MCF 10A (cell line): Measurements from ENCODE around the gene PDIA5. TPM values are rescaled to one million over a fixed set of nuclear protein-coding genes. Genes with fewer than 3 reads are reported as not detected.

ENCODE experiments used
- BruUV-seq: library from RNA; stranded (reverse); fragments of 400-500 nt; replicated peaks from 2 replicates; lab custom pipeline; 2021; lab: Mats Ljungman, UMichigan
- CTCF ChIA-PET: fragments of 300-600 bp; sonication (Branson Sonifier 250); formaldehyde crosslinking; extraction: SDS; loops from one replicate; lab custom pipeline; 2021; ENCODE audit warnings: antibody characterized with exemption, inconsistent platforms; lab: Yijun Ruan, JAX
- POLR2A ChIA-PET: fragments of 300-600, 350-650 bp; sonication (Branson Sonifier 250); formaldehyde crosslinking; extraction: SDS; loops from one replicate; lab custom pipeline; 2020; ENCODE audit warnings: antibody characterized with exemption, inconsistent platforms; lab: Yijun Ruan, JAX
- DNase-seq: peaks from one replicate; pipeline ENCODE4 v3.0.0-alpha.2; 2018; ENCODE audit not compliant: unreplicated experiment
- H3K27ac Mint-ChIP-seq: one replicate; pipeline ENCODE4 v1.8.0; 2022; ENCODE audit warnings: mild to moderate bottlenecking, low read depth, mixed read lengths; ENCODE audit not compliant: unreplicated experiment
- H3K27me3 Mint-ChIP-seq: one replicate; pipeline ENCODE4 v1.8.0; 2022; ENCODE audit warnings: mixed read lengths; ENCODE audit not compliant: insufficient read depth, unreplicated experiment
- H3K36me3 Mint-ChIP-seq: one replicate; pipeline ENCODE4 v1.8.0; 2022; ENCODE audit warnings: mild to moderate bottlenecking, moderate library complexity, mixed read lengths; ENCODE audit not compliant: insufficient read depth, unreplicated experiment
- H3K4me1 Mint-ChIP-seq: one replicate; pipeline ENCODE4 v1.8.0; 2022; ENCODE audit warnings: mixed read lengths; ENCODE audit not compliant: insufficient read depth, unreplicated experiment
- H3K4me3 Mint-ChIP-seq: one replicate; pipeline ENCODE4 v1.8.0; 2022; ENCODE audit warnings: mild to moderate bottlenecking, moderate library complexity, mixed read lengths; ENCODE audit not compliant: unreplicated experiment
- H3K9me3 Mint-ChIP-seq: one replicate; pipeline ENCODE4 v1.8.0; 2022; ENCODE audit warnings: mixed read lengths; ENCODE audit not compliant: unreplicated experiment
- CTCF ChIP-seq: fragments of 200-600 bp; IDR thresholded peaks from one replicate; pipeline ENCODE4 v1.8.0; 2022; ENCODE audit warnings: antibody characterized with exemption, mild to moderate bottlenecking; ENCODE audit not compliant: unreplicated experiment
- intact Hi-C: fragments of 100-400 bp; cut with micrococcal nuclease; formaldehyde crosslinking; loops from 2 replicates; pipeline ENCODE4 v1.14.1; 2022
- total RNA-seq: library from RNA; stranded (reverse); gene quantifications from 2 replicates; pipeline ENCODE4 v1.2.3, GENCODE V29; 2022

The PDIA5 gene
- total RNA-seq, 1 experiment from 2014 or later: 47.7 TPM

- Mint-ChIP-seq H3K36me3 (no peaks in the 10 kb centered on the region), H3K4me1 (peaks cover 19% of the 10 kb centered on the region), H3K27me3 (peaks cover 33% of the 10 kb centered on the region), H3K9me3 (no peaks in the 10 kb centered on the region), H3K4me3 (no peak overlapping the region), H3K27ac (no peak overlapping the region)
- intact Hi-C loops: loop anchor here (2.0 kb wide), 1 partner anchor 42 kb away; no protein-coding TSS in a partner anchor
- POLR2A ChIA-PET: interaction anchor here (0.7 to 1.6 kb wide), 3 partner anchors 10 to 30 kb away, joined by 3 to 6 read pairs (median 3); partner anchors contain the start of genes PDIA5 and SEMA5B
- DNase-seq: no peak
- no TSS peak for BruUV-seq
- CTCF ChIA-PET: interaction anchor here (1.0 kb wide), 1 partner anchor 178 kb away, joined by 7 read pairs; no protein-coding TSS in a partner anchor
- no peak for TF ChIP-seq CTCF
Measured at GRCh38 chr3:123037015-123037375, 29.8 kb upstream of the PDIA5 start.

- H3K9me3 Mint-ChIP-seq: no peaks in the 10 kb centered on the region
- no peaks in the 10 kb centered on the region for H3K36me3 Mint-ChIP-seq
- no TSS peak for BruUV-seq
- DNase-seq: no peak
- no peak for TF ChIP-seq CTCF
- peaks cover 41% of the 10 kb centered on the region for H3K27me3 Mint-ChIP-seq
- no peak overlapping the region for H3K4me3 Mint-ChIP-seq
- H3K27ac Mint-ChIP-seq: no peak overlapping the region
- peaks cover 19% of the 10 kb centered on the region for H3K4me1 Mint-ChIP-seq
- intact Hi-C loops: no loop called here
- ChIA-PET POLR2A (interaction anchor here (0.6 kb wide), 1 partner anchor 97 kb away, joined by 3 read pairs; no protein-coding TSS in a partner anchor), CTCF (interaction anchor here (0.5 to 1.5 kb wide), 2 partner anchors 69 to 96 kb away, joined by 3 to 4 read pairs; no protein-coding TSS in a partner anchor)
Measured at GRCh38 chr3:123038751-123039150, 28.1 kb upstream of the PDIA5 start.

- CTCF ChIA-PET: interaction anchor here (0.5 kb wide), 3 partner anchors 69 to 1501 kb away, joined by 3 read pairs; no protein-coding TSS in a partner anchor
- no peak for TF ChIP-seq CTCF
- Mint-ChIP-seq H3K4me1 (peaks cover 19% of the 10 kb centered on the region), H3K27me3 (peaks cover 41% of the 10 kb centered on the region), H3K27ac (no peak overlapping the region), H3K4me3 (no peak overlapping the region), H3K36me3 (no peaks in the 10 kb centered on the region), H3K9me3 (no peaks in the 10 kb centered on the region)
- BruUV-seq: no TSS peak
- intact Hi-C loops: no loop called here
- no peak for DNase-seq
- POLR2A ChIA-PET: interaction anchor here (0.6 kb wide), 2 partner anchors 97 to 137 kb away, joined by 3 read pairs; no protein-coding TSS in a partner anchor
Measured at GRCh38 chr3:123039178-123039577, 27.6 kb upstream of the PDIA5 start.

- Mint-ChIP-seq H3K4me3 (no peak overlapping the region), H3K4me1 (peaks cover 3% of the 10 kb centered on the region), H3K9me3 (no peaks in the 10 kb centered on the region), H3K27ac (no peak overlapping the region), H3K36me3 (no peaks in the 10 kb centered on the region), H3K27me3 (peaks cover 41% of the 10 kb centered on the region)
- ChIA-PET CTCF (no interaction called here), POLR2A (no interaction called here)
- intact Hi-C loops: no loop called here
- no peak for TF ChIP-seq CTCF
- BruUV-seq: no TSS peak
- no peak for DNase-seq
Measured at GRCh38 chr3:123042413-123042812, 24.4 kb upstream of the PDIA5 start.
